HL-60 (cell line): ENCODE data around the gene NPEPPS.
"Not testable (repeated sequence)": the region's sequence is repeated elsewhere in the genome, so short reads cannot be mapped to it uniquely, and the experiment has no call there.

Experiments
- CTCF ChIP-seq: IDR thresholded peaks from one replicate; pipeline ENCODE4 v1.5.1; 2011; ENCODE audit warnings: low read length, control low read depth, inconsistent platforms; ENCODE audit not compliant: insufficient read depth
- GABPA ChIP-seq: IDR thresholded peaks from 2 replicates; pipeline ENCODE4 v1.6.1; 2012; ENCODE audit warnings: low read depth
- POLR2AphosphoS5 ChIP-seq: IDR thresholded peaks from 2 replicates; pipeline ENCODE4 v1.6.1; 2012; ENCODE audit warnings: low read depth
- REST ChIP-seq: IDR thresholded peaks from 2 replicates; pipeline ENCODE4 v1.6.1; 2012; ENCODE audit warnings: low read depth; ENCODE audit not compliant: insufficient replicate concordance
- SPI1 ChIP-seq: IDR thresholded peaks from 2 replicates; pipeline ENCODE4 v1.6.1; 2012; ENCODE audit warnings: low read depth, mild to moderate bottlenecking, borderline replicate concordance

- TF ChIP-seq CTCF, GABPA, SPI1, REST, POLR2AphosphoS5: not testable (repeated sequence)
Observed at GRCh38 chr17:47541676-47542075, 10.8 kb downstream of the NPEPPS start.
